ENCODE results near the gene NLRC5. TPM values are rescaled to one million over a fixed set of nuclear protein-coding genes. Genes with fewer than 3 reads are reported as not detected.

The NLRC5 gene
- total RNA-seq, 1 donor from 2014 or later = 114 TPM

DNA sequence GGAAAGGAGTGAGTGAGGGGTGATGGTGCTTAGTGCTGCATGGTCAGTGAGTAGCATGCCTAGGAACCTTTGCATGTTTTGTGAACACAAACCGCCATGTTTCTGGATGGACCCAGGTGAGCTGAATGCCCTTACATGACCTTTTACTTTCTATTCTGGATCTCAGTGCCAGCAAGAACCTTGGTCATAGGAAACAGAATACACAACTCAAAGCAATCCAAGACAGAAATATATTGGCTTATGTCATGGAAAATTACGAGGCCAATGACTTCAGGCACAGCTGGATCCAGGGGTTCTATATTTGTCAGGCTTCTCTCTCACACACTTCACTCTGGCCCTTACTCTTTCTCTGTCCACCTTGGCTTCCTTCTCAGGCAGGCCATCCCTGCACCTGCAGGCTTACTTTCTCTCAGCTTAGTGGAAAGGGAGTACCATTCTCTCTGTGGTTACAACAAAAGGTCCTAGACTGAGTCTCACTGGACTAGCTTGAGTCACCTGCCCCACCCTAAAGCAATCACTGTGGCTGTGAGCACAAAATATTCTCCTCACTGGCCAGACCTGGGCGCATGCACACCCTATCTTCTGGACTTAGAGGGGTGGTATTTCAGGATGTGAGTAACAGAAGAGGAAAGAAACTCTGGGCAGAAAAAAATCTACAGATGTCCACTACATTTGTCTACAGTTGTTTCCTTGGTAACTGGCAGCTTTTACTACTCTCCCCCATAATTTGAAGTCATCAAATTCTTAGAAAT, 82.7 kb downstream of the NLRC5 start:
- Histone ChIP-seq H3K4me3 (no peak overlapping the region), H3K27me3 (no peaks in the 10 kb centered on the region), H3K27ac (no peak overlapping the region), H3K36me3 (no peaks in the 10 kb centered on the region), H3K9me3 (no peaks in the 10 kb centered on the region), H3K4me1 (no peaks in the 10 kb centered on the region)
- TF ChIP-seq, protein P1, sequence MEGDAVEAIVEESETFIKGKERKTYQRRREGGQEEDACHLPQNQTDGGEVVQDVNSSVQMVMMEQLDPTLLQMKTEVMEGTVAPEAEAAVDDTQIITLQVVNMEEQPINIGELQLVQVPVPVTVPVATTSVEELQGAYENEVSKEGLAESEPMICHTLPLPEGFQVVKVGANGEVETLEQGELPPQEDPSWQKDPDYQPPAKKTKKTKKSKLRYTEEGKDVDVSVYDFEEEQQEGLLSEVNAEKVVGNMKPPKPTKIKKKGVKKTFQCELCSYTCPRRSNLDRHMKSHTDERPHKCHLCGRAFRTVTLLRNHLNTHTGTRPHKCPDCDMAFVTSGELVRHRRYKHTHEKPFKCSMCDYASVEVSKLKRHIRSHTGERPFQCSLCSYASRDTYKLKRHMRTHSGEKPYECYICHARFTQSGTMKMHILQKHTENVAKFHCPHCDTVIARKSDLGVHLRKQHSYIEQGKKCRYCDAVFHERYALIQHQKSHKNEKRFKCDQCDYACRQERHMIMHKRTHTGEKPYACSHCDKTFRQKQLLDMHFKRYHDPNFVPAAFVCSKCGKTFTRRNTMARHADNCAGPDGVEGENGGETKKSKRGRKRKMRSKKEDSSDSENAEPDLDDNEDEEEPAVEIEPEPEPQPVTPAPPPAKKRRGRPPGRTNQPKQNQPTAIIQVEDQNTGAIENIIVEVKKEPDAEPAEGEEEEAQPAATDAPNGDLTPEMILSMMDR (IDR thresholded peaks at IDR 0.05) = no peak
- intact Hi-C loops (cut with DNase I) = no loop called here
- no peak for DNase-seq (ENCODE audit: extremely low spot score in 2 of 2)

DNA sequence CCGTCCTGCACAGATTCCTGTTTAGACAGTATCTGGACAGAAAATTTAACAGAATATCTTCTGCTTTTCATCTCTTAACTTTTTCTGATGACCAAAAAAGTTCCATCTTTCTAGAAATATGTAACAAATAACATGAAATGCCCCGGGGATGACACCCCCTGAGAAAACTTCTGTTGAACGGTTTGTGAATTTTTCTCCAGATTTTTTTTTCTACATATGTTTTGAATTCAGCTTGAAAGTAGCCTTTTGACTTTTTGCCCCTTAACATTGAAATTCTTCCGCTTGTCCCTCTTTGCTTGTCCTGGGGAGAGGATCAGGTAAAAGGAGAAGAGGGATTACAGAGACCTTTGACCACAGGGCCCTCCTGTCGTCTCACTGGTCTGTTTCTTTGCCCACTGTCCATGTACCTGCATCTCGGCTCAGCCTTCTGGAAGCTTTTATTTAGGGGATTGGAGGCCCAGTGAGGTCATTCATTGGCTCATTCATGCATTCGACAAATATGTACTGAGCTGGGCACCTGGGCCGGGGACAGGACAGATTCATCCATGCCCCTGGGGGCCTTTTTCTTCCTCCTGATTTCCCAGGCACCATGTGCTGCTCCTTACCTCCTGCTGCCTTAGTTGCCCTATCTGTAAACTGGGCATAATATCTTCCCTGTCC, 83.4 kb downstream of the NLRC5 start:
- intact Hi-C loops (cut with DNase I) = no loop called here
- Histone ChIP-seq H3K27ac (no peak overlapping the region), H3K27me3 (no peaks in the 10 kb centered on the region), H3K4me1 (no peaks in the 10 kb centered on the region), H3K4me3 (no peak overlapping the region), H3K36me3 (no peaks in the 10 kb centered on the region), H3K9me3 (no peaks in the 10 kb centered on the region)
- TF ChIP-seq, protein P1 (IDR thresholded peaks at IDR 0.05) = no peak
- TF ChIP-seq POLR2AphosphoS5 (IDR thresholded peaks at IDR 0.05; ENCODE audit: insufficient read depth in 1 of 2, low read depth in 1 of 2) (no peak), POLR2A (IDR thresholded peaks at IDR 0.05) (no peak)
- no peak for DNase-seq (ENCODE audit: extremely low spot score in 2 of 2)

DNA sequence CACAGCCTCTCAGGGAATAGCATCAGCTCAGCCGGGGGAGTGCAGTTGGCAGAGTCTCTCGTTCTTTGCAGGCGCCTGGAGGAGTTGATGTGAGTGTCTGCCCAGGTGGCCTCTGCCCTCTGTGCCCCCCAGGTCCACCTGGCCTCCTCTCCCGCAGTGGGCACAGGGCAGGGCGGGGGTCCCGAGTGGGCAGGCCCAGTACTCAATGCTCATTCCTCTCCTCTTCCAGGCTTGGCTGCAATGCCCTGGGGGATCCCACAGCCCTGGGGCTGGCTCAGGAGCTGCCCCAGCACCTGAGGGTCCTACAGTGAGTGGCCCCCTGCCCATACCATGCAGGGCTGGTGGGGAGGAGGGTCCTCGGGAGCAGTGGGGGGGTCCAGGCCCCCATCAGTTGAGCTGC, 88.4 kb downstream of the NLRC5 start:
- DNase-seq (ENCODE audit: extremely low spot score in 2 of 2) = no peak
- H3K4me3 ChIP-seq = no peak overlapping the region
- no peak overlapping the region for H3K27ac ChIP-seq
- H3K36me3 ChIP-seq = no peaks in the 10 kb centered on the region
- H3K4me1 ChIP-seq = no peaks in the 10 kb centered on the region
- intact Hi-C loops (cut with DNase I) = no loop called here
- TF ChIP-seq, protein P1 (IDR thresholded peaks at IDR 0.05) = no peak
- TF ChIP-seq POLR2AphosphoS5 (IDR thresholded peaks at IDR 0.05; ENCODE audit: insufficient read depth in 1 of 2, low read depth in 1 of 2) (no peak), POLR2A (IDR thresholded peaks at IDR 0.05) (no peak)
- no peaks in the 10 kb centered on the region for H3K9me3 ChIP-seq
- H3K27me3 ChIP-seq = no peaks in the 10 kb centered on the region

DNA sequence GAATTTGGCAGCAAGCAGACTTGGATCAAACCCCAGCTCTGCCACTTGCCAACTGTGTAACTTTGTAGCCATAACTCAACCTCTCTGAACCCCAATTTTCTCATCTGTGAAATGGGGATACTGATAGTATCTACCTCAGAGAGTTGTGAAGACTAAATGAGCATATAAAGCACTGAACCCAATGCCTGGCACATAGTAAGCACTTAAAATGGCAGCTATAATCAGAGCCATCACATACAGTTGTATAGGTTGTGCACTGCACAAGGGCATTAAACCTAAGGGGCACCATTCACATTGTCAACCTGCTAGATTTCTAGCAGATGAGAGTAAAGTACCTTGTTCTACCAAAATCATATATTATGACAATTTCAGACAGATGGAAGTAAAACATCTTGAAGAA, 92.4 kb downstream of the NLRC5 start:
- DNase-seq (ENCODE audit: extremely low spot score in 2 of 2) = no peak
- Histone ChIP-seq H3K4me1 (peaks cover 10% of the 10 kb centered on the region), H3K9me3 (no peaks in the 10 kb centered on the region), H3K27me3 (no peaks in the 10 kb centered on the region), H3K27ac (no peak overlapping the region), H3K4me3 (no peak overlapping the region), H3K36me3 (no peaks in the 10 kb centered on the region)
- intact Hi-C loops (cut with DNase I) = no loop called here
- TF ChIP-seq, protein P1 (IDR thresholded peaks at IDR 0.05) = no peak
- TF ChIP-seq POLR2A (IDR thresholded peaks at IDR 0.05) (no peak), POLR2AphosphoS5 (IDR thresholded peaks at IDR 0.05; ENCODE audit: insufficient read depth in 1 of 2, low read depth in 1 of 2) (no peak)

DNA sequence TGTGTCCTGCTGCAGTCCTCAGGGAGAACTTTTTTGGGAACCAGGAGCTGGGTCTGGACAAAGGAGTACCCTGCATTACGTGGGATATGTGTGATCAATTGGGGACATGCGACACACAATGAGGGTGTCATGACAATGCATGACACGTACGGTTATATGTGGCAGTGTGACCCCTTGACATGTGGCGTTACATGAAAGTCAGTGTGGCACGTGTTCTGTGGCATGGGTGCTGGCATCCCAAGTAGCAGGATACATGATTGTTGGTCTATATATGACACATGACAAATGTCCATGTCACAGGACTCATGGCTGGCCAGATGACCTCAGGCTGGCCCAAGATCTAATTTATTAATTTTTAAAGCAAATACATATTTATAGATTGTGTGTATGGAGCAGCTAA, 93.3 kb downstream of the NLRC5 start:
- H3K36me3 ChIP-seq = no peaks in the 10 kb centered on the region
- no peak overlapping the region for H3K27ac ChIP-seq
- no peak for DNase-seq (ENCODE audit: extremely low spot score in 2 of 2)
- H3K4me1 ChIP-seq = peaks cover 10% of the 10 kb centered on the region
- H3K27me3 ChIP-seq = no peaks in the 10 kb centered on the region
- no peaks in the 10 kb centered on the region for H3K9me3 ChIP-seq
- TF ChIP-seq, protein P1 (IDR thresholded peaks at IDR 0.05) = no peak
- TF ChIP-seq POLR2A (IDR thresholded peaks at IDR 0.05) (no peak), POLR2AphosphoS5 (IDR thresholded peaks at IDR 0.05; ENCODE audit: insufficient read depth in 1 of 2, low read depth in 1 of 2) (no peak)
- H3K4me3 ChIP-seq = no peak overlapping the region
- intact Hi-C loops (cut with DNase I) = no loop called here

Data from vagina (tissue), 2 donors.